ENCODE measurements around the gene CD14.

GRCh38 chr5:140664030-140664358, 31.0 kb upstream of the CD14 start:
- TF ChIP-seq EZH2phosphoT487 (IDR thresholded peaks at IDR 0.05; ENCODE audit: insufficient read depth, low read depth) (no peak), EZH2 (IDR thresholded peaks at IDR 0.05; ENCODE audit: insufficient read depth, poor library complexity, severe bottlenecking) (no peak)
